Keratinocyte (primary cell): ENCODE data around the gene AOPEP. TPM values are rescaled to one million over a fixed set of nuclear protein-coding genes. Genes with fewer than 3 reads are reported as not detected.

Experiments used
- DNase-seq: peaks from one replicate; pipeline ENCODE4 v3.0.0-alpha.2; 2011; ENCODE audit warnings: low read depth, missing footprints, low spot score
- FAIRE-seq: peaks from 2 replicates; lab custom pipeline; 2011; peaks lifted over from hg19 to GRCh38; lab: Jason Lieb, UNC
- H2AFZ ChIP-seq: 2 replicates; pipeline ENCODE4 v1.6.0; 2012; ENCODE audit warnings: low read length, control low read depth, inconsistent platforms; ENCODE audit not compliant: control insufficient read depth
- H3K27ac ChIP-seq: 2 replicates; pipeline ENCODE4 v1.5.1; 2011; ENCODE audit warnings: low read length; ENCODE audit not compliant: control insufficient read depth, insufficient read depth
- H3K27me3 ChIP-seq: 3 replicates; pipeline ENCODE4 v1.6.0; 2011; ENCODE audit warnings: low read length; ENCODE audit not compliant: control insufficient read depth, insufficient read depth; ENCODE audit errors: extremely low read depth
- H3K36me3 ChIP-seq, 2 experiments: 2 replicates in 1 of 2; 3 replicates in 1 of 2; pipeline ENCODE4 v1.5.1; 2011; ENCODE audit warnings: low read length in 2 of 2, mild to moderate bottlenecking in 1 of 2; ENCODE audit not compliant: control insufficient read depth in 2 of 2, insufficient read depth in 2 of 2; ENCODE audit errors: extremely low read depth in 1 of 2
- H3K4me1 ChIP-seq: 3 replicates; pipeline ENCODE4 v1.5.1; 2011; ENCODE audit warnings: low read length; ENCODE audit not compliant: control insufficient read depth, insufficient read depth; ENCODE audit errors: extremely low read depth
- H3K4me2 ChIP-seq: 3 replicates; pipeline ENCODE4 v1.6.0; 2011; ENCODE audit warnings: low read depth, low read length; ENCODE audit not compliant: control insufficient read depth, insufficient read depth; ENCODE audit errors: extremely low read depth
- H3K4me3 ChIP-seq, 3 experiments: fragments of 200-600 bp in 1 of 3; sonication (generic) in 1 of 3; 2 replicates in 2 of 3; 3 replicates in 1 of 3; pipeline ENCODE4 v1.5.1; 2011 to 2016; ENCODE audit warnings: low read length in 3 of 3, mild to moderate bottlenecking in 3 of 3, control low read depth in 2 of 3, inconsistent platforms in 1 of 3, low read depth in 1 of 3, mixed read lengths in 1 of 3, mixed run types in 1 of 3, moderate library complexity in 1 of 3; ENCODE audit not compliant: control insufficient read depth in 2 of 3, insufficient read depth in 2 of 3; ENCODE audit errors: extremely low read depth in 1 of 3
- H3K79me2 ChIP-seq: 2 replicates; pipeline ENCODE4 v1.6.0; 2012; ENCODE audit warnings: low read length; ENCODE audit not compliant: control insufficient read depth, insufficient read depth
- H3K9ac ChIP-seq: 3 replicates; pipeline ENCODE4 v1.6.0; 2011; ENCODE audit warnings: low read length; ENCODE audit not compliant: control insufficient read depth, insufficient read depth; ENCODE audit errors: extremely low read depth
- H3K9me1 ChIP-seq: 3 replicates; pipeline ENCODE4 v1.6.0; 2011; ENCODE audit warnings: low read length; ENCODE audit not compliant: control insufficient read depth, insufficient read depth; ENCODE audit errors: extremely low read depth
- H3K9me3 ChIP-seq: 2 replicates; pipeline ENCODE4 v1.5.1; 2012; ENCODE audit warnings: low read depth, low read length; ENCODE audit not compliant: control insufficient read depth
- H4K20me1 ChIP-seq: 3 replicates; pipeline ENCODE4 v1.6.0; 2011; ENCODE audit warnings: low read length; ENCODE audit not compliant: control insufficient read depth, insufficient read depth; ENCODE audit errors: extremely low read depth
- EZH2 ChIP-seq: IDR thresholded peaks from one replicate; pipeline ENCODE4 v1.6.1; 2012; ENCODE audit warnings: inconsistent platforms, mild to moderate bottlenecking, low read length, moderate library complexity
- dilution Hi-C: fragments of 300-500 bp; cut with MboI; formaldehyde crosslinking; loops from one replicate; pipeline ENCODE4 v1.7.0; 2020; ENCODE audit warnings: low sequenced_read_pairs; ENCODE audit not compliant: extremely low pct_ligation_motif_present
- polyA plus RNA-seq, 5 experiments: library from polyadenylated mRNA; depleted of rRNA in 3 of 5; stranded (reverse) in 3 of 5; stranded (forward) in 1 of 5; unstranded in 1 of 5; fragments of >200 nt; gene quantifications; 1 replicate in 1 of 5; 2 replicates in 3 of 5; 3 replicates in 1 of 5; pipeline versions ENCODE4 v1.2.1 to v1.2.3, GENCODE V29; 2011 to 2012; ENCODE audit warnings: missing spikeins in 2 of 5, low read depth in 1 of 5, low replicate concordance in 1 of 5
- TF ChIP-seq, protein P1 (sequence below), 3 experiments: IDR thresholded peaks in 1 of 3; conservative IDR thresholded peaks in 1 of 3; optimal IDR thresholded peaks in 1 of 3; 2 replicates in 2 of 3; 3 replicates in 1 of 3; pipeline versions ENCODE3 to v1.5.1; 2011; ENCODE audit warnings: low read length in 3 of 3, mild to moderate bottlenecking in 3 of 3, moderate library complexity in 2 of 3, control low read depth in 1 of 3, inconsistent platforms in 1 of 3; ENCODE audit not compliant: insufficient read depth in 2 of 3; ENCODE audit errors: extremely low read depth in 1 of 3

AOPEP gene
- polyA plus RNA-seq, 1 donor (not counting 4 experiments of a cell fraction or from before 2014, with no cell fraction given) = 27.0 TPM

DNA sequence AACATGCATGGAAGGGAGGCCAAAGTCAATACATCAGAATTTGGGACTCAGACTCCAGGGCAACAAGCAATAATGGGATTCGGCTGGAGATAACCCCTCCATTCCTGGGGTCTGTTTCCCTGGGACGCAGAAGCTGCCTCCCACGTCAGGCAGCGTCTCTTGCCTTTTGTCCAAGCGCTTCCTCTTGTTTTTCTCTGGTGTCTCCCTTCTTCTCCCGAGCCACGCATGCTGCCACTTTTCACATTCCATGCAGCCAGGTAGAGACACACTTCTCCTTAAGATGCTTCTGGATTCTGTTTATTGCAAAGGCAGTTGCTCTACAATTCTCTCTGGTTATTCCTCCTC is 267.3 kb downstream of the AOPEP start:
- FAIRE-seq (no peak), DNase-seq (no peak)
- Histone ChIP-seq H3K27ac (no peak overlapping the region), H3K9ac (no peak overlapping the region), H3K4me3 (no peak overlapping the region), H3K9me1 (no peaks in the 10 kb centered on the region), H3K27me3 (no peaks in the 10 kb centered on the region), H2AFZ (no peak overlapping the region), H3K9me3 (no peaks in the 10 kb centered on the region), H3K79me2 (no peaks in the 10 kb centered on the region), H3K4me2 (no peak overlapping the region), H3K36me3 (peaks cover 0 to 2% of the 10 kb centered on the region in 2 experiments), H4K20me1 (no peaks in the 10 kb centered on the region), H3K4me1 (no peaks in the 10 kb centered on the region)
- dilution Hi-C loops = no loop called here
- TF ChIP-seq, protein P1, sequence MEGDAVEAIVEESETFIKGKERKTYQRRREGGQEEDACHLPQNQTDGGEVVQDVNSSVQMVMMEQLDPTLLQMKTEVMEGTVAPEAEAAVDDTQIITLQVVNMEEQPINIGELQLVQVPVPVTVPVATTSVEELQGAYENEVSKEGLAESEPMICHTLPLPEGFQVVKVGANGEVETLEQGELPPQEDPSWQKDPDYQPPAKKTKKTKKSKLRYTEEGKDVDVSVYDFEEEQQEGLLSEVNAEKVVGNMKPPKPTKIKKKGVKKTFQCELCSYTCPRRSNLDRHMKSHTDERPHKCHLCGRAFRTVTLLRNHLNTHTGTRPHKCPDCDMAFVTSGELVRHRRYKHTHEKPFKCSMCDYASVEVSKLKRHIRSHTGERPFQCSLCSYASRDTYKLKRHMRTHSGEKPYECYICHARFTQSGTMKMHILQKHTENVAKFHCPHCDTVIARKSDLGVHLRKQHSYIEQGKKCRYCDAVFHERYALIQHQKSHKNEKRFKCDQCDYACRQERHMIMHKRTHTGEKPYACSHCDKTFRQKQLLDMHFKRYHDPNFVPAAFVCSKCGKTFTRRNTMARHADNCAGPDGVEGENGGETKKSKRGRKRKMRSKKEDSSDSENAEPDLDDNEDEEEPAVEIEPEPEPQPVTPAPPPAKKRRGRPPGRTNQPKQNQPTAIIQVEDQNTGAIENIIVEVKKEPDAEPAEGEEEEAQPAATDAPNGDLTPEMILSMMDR (optimal IDR thresholded peaks at IDR 0.05 in 1 of 3, IDR thresholded peaks at IDR 0.05 in 1 of 3, conservative IDR thresholded peaks at IDR 0.05 in 1 of 3; ENCODE audit: extremely low read depth in 1 of 3, insufficient read depth in 2 of 3, low read length in 3 of 3) = no peak
- TF ChIP-seq EZH2 = no peak

DNA sequence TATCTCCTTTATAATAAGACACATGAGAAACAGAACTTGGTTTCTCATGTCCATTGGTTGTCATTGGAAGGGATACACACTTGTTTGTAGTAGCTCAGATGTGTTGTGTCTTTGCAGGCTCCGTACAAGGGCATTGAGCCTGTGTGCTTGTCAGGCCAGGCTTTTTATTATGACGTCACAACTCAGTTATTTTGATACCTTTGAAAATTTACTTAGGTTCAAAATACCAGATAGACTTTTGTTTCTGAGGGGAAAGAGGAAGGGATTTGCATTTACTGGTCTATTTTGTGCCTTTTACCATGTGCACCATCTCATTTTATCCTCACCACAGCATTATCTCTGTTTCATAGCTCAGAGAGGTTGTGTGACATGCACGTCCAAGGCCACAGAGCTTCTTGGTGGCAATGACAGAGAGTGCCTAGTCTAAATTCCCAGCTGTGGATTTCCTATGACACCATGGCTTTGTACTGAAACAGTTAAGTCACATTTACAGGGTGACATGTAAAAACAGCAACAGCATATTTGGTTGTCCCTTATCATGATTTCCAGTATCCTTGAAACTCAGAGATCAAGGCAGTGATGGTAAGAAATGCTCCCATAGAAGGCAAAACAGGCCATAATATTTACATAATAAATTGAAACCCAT is 268.7 kb downstream of the AOPEP start:
- no peaks in the 10 kb centered on the region for H3K27me3 ChIP-seq
- dilution Hi-C loops = no loop called here
- H3K9me3 ChIP-seq = no peaks in the 10 kb centered on the region
- no peak for FAIRE-seq
- H3K4me1 ChIP-seq = no peaks in the 10 kb centered on the region
- no peaks in the 10 kb centered on the region for H3K9me1 ChIP-seq
- no peak overlapping the region for H3K9ac ChIP-seq
- no peak overlapping the region for H2AFZ ChIP-seq
- H3K36me3 ChIP-seq = peaks cover 0 to 2% of the 10 kb centered on the region in 2 experiments
- H3K4me3 ChIP-seq = no peak overlapping the region
- DNase-seq = no peak
- no peak overlapping the region for H3K4me2 ChIP-seq
- no peak for TF ChIP-seq EZH2
- TF ChIP-seq, protein P1 (optimal IDR thresholded peaks at IDR 0.05 in 1 of 3, IDR thresholded peaks at IDR 0.05 in 1 of 3, conservative IDR thresholded peaks at IDR 0.05 in 1 of 3; ENCODE audit: extremely low read depth in 1 of 3, insufficient read depth in 2 of 3, low read length in 3 of 3) = no peak
- H3K27ac ChIP-seq = no peak overlapping the region
- no peaks in the 10 kb centered on the region for H4K20me1 ChIP-seq
- H3K79me2 ChIP-seq = no peaks in the 10 kb centered on the region
